AG09319 (cell line): ENCODE measurements around the gene CAMK2B.

Source experiments
- DNase-seq: peaks from one replicate; pipeline ENCODE4 v3.0.0-alpha.2; 2010; ENCODE audit warnings: low read depth; ENCODE audit errors: extremely low read depth
- CTCF ChIP-seq: IDR thresholded peaks from 2 replicates; pipeline ENCODE4 v1.5.1; 2011; ENCODE audit warnings: low read depth, mild to moderate bottlenecking, inconsistent platforms, low read length, moderate library complexity

The CAMK2B gene

GRCh38 chr7:44247868-44248651 is 77.3 kb downstream of the CAMK2B start:
- DNase-seq = no peak
- TF ChIP-seq CTCF = no peak

GRCh38 chr7:44246396-44247113 is 78.8 kb downstream of the CAMK2B start:
- no peak for TF ChIP-seq CTCF
- DNase-seq = no peak

- no peak for DNase-seq
- TF ChIP-seq CTCF = peak; percentile 40
These were observed 81.1 kb downstream of the CAMK2B start for GRCh38 chr7:44244282-44244681.

- TF ChIP-seq CTCF = no peak
- no peak for DNase-seq
These were observed 83.3 kb downstream of the CAMK2B start for GRCh38 chr7:44242091-44242490.

GRCh38 chr7:44240983-44241510 is 84.3 kb downstream of the CAMK2B start:
- DNase-seq = peak; percentile 59
- peak; percentile 93 for TF ChIP-seq CTCF

- TF ChIP-seq CTCF = no peak
- no peak for DNase-seq
These were observed 85.0 kb downstream of the CAMK2B start for GRCh38 chr7:44240376-44240775.

- TF ChIP-seq CTCF = no peak
- no peak for DNase-seq
These were observed 86.0 kb downstream of the CAMK2B start for GRCh38 chr7:44239361-44239760.
